H1 (cell line): ENCODE data around the gene IFT25. TPM values are rescaled to one million over a fixed set of nuclear protein-coding genes. Genes with fewer than 3 reads are reported as not detected.

Experiments used
- CTCF ChIA-PET: fragments of 300-600 bp; sonication (Branson Sonifier 250); formaldehyde crosslinking; loops from one replicate; lab custom pipeline; 2021; ENCODE audit not compliant: partially characterized antibody; lab: Charles Lee
- POLR2A ChIA-PET: fragments of 300-600 bp; sonication (Branson Sonifier 250); formaldehyde crosslinking; loops from one replicate; lab custom pipeline; 2021; ENCODE audit warnings: inconsistent platforms; ENCODE audit not compliant: partially characterized antibody; lab: Charles Lee
- DNase-seq, 2 experiments: peaks; one replicate each; pipeline versions ENCODE4 v3.0.0 to v3.0.0-alpha.2; 2010 to 2022; ENCODE audit warnings: low spot score in 2 of 2, low read depth in 1 of 2, mixed read lengths in 1 of 2
- FAIRE-seq: peaks from 2 replicates; lab custom pipeline; 2011; peaks lifted over from hg19 to GRCh38; lab: Jason Lieb, UNC
- H2AFZ ChIP-seq: 2 replicates; pipeline ENCODE4 v1.8.1; 2012; ENCODE audit warnings: low read length, inconsistent platforms
- H2AK5ac ChIP-seq: 2 replicates; pipeline ENCODE4 v1.6.1; 2013; ENCODE audit warnings: low read depth, low read length
- H2BK120ac ChIP-seq: replicated peaks from 2 replicates; pipeline ENCODE3; 2013; ENCODE audit warnings: low read depth, low read length, inconsistent platforms
- H2BK12ac ChIP-seq: 2 replicates; pipeline ENCODE4 v1.6.1; 2013; ENCODE audit warnings: low read depth, low read length
- H2BK15ac ChIP-seq: 2 replicates; pipeline ENCODE4 v1.6.1; 2013; ENCODE audit warnings: low read length
- H2BK20ac ChIP-seq: 2 replicates; pipeline ENCODE4 v1.6.1; 2013; ENCODE audit warnings: low read length
- H2BK5ac ChIP-seq: 2 replicates; pipeline ENCODE4 v1.6.1; 2013; ENCODE audit warnings: low read depth, low read length
- H3K14ac ChIP-seq: 2 replicates; pipeline ENCODE4 v1.6.1; 2013; ENCODE audit warnings: inconsistent platforms; ENCODE audit not compliant: insufficient read length
- H3K18ac ChIP-seq: 2 replicates; pipeline ENCODE4 v1.6.1; 2013; ENCODE audit warnings: low read length; ENCODE audit errors: extremely low read depth
- H3K23ac ChIP-seq: 2 replicates; pipeline ENCODE4 v1.6.1; 2013; ENCODE audit warnings: inconsistent platforms; ENCODE audit not compliant: insufficient read length
- H3K23me2 ChIP-seq: 2 replicates; pipeline ENCODE4 v1.6.1; 2013; ENCODE audit warnings: low read depth, low read length
- H3K27ac ChIP-seq: 2 replicates; pipeline ENCODE4 v1.6.1; 2011; ENCODE audit warnings: low read depth, low read length, inconsistent platforms
- H3K27me3 ChIP-seq, 4 experiments: replicated peaks in 1 of 4; 1 replicate in 1 of 4; 2 replicates in 3 of 4; pipeline versions ENCODE4 v1.6.1 to v1.8.1; 2011 to 2013; ENCODE audit warnings: low read length in 3 of 4, mild to moderate bottlenecking in 3 of 4, inconsistent platforms in 2 of 4, mixed read lengths in 2 of 4, moderate library complexity in 1 of 4; ENCODE audit not compliant: control insufficient read depth in 3 of 4, insufficient read depth in 3 of 4; ENCODE audit errors: extremely low read depth in 1 of 4
- H3K36me3 ChIP-seq, 4 experiments: 2 replicates each; pipeline versions ENCODE4 v1.6.1 to v1.8.1; 2011 to 2013; ENCODE audit warnings: mild to moderate bottlenecking in 4 of 4, low read length in 3 of 4, moderate library complexity in 2 of 4, control low read depth in 1 of 4, inconsistent platforms in 1 of 4; ENCODE audit not compliant: insufficient read depth in 4 of 4, control insufficient read depth in 2 of 4
- H3K4ac ChIP-seq: replicated peaks from 2 replicates; pipeline ENCODE3; 2013; ENCODE audit warnings: low read length, low read depth, mixed read lengths, inconsistent platforms; ENCODE audit not compliant: insufficient read length
- H3K4me1 ChIP-seq, 4 experiments: replicated peaks in 1 of 4; 1 replicate in 1 of 4; 2 replicates in 3 of 4; pipeline versions ENCODE4 v1.6.1 to v1.8.1; 2011 to 2013; ENCODE audit warnings: low read length in 3 of 4, inconsistent platforms in 2 of 4, mixed read lengths in 1 of 4; ENCODE audit not compliant: insufficient read depth in 4 of 4, control insufficient read depth in 3 of 4
- H3K4me2 ChIP-seq, 2 experiments: 2 replicates each; pipeline versions ENCODE4 v1.6.1 to v1.8.1; 2011 to 2013; ENCODE audit warnings: low read depth in 2 of 2, low read length in 2 of 2, control low read depth in 1 of 2, inconsistent platforms in 1 of 2, mild to moderate bottlenecking in 1 of 2; ENCODE audit not compliant: insufficient read depth in 1 of 2
- H3K4me3 ChIP-seq, 4 experiments: fragments of 200-600, 300-600 bp in 1 of 4; sonication (generic), shearing (Covaris generic), sonication (Bioruptor Twin) in 1 of 4; 2 replicates each; pipeline versions ENCODE4 v1.5.1 to v1.8.1; 2011 to 2016; ENCODE audit warnings: low read length in 4 of 4, low read depth in 3 of 4, control low read depth in 2 of 4, inconsistent platforms in 2 of 4, mild to moderate bottlenecking in 2 of 4, mixed read lengths in 1 of 4, moderate library complexity in 1 of 4; ENCODE audit not compliant: insufficient read depth in 2 of 4; ENCODE audit errors: extremely low read depth in 1 of 4
- H3K56ac ChIP-seq: replicated peaks from 2 replicates; pipeline ENCODE3; 2013; ENCODE audit warnings: low read depth, mild to moderate bottlenecking, mixed read lengths, low read length, inconsistent platforms; ENCODE audit not compliant: insufficient read length
- H3K79me1 ChIP-seq: 2 replicates; pipeline ENCODE4 v1.6.1; 2013; ENCODE audit warnings: low read depth, low read length, control low read depth
- H3K79me2 ChIP-seq, 2 experiments: 2 replicates each; pipeline versions ENCODE4 v1.6.1 to v1.8.1; 2012 to 2013; ENCODE audit warnings: low read length in 2 of 2, mild to moderate bottlenecking in 2 of 2, inconsistent platforms in 1 of 2; ENCODE audit not compliant: insufficient read depth in 2 of 2, control insufficient read depth in 1 of 2
- H3K9ac ChIP-seq, 4 experiments: replicated peaks in 1 of 4; 1 replicate in 1 of 4; 2 replicates in 3 of 4; pipeline versions ENCODE4 v1.6.1 to v1.8.1; 2011 to 2013; ENCODE audit warnings: low read depth in 3 of 4, low read length in 3 of 4, control low read depth in 2 of 4, mild to moderate bottlenecking in 2 of 4, moderate library complexity in 2 of 4, inconsistent platforms in 1 of 4; ENCODE audit errors: extremely low read depth in 1 of 4
- H3K9me3 ChIP-seq, 2 experiments: 2 replicates each; pipeline versions ENCODE4 v1.6.1 to v1.8.1; 2012 to 2013; ENCODE audit warnings: mild to moderate bottlenecking in 2 of 2, moderate library complexity in 2 of 2, control low read depth in 1 of 2, inconsistent platforms in 1 of 2, low read depth in 1 of 2, low read length in 1 of 2, mixed read lengths in 1 of 2; ENCODE audit not compliant: insufficient read depth in 2 of 2
- H4K20me1 ChIP-seq, 2 experiments: replicated peaks in 1 of 2; 2 replicates each; pipeline versions ENCODE3 to v1.8.1; 2011 to 2013; ENCODE audit warnings: inconsistent platforms in 2 of 2, low read length in 2 of 2, mild to moderate bottlenecking in 1 of 2; ENCODE audit not compliant: insufficient read depth in 2 of 2, control insufficient read depth in 1 of 2
- H4K5ac ChIP-seq: 2 replicates; pipeline ENCODE4 v1.6.1; 2013; ENCODE audit warnings: low read length, low read depth, mixed read lengths, inconsistent platforms; ENCODE audit not compliant: insufficient read length
- H4K8ac ChIP-seq: 2 replicates; pipeline ENCODE4 v1.8.0; 2013; ENCODE audit warnings: mild to moderate bottlenecking, moderate library complexity, low read length, inconsistent platforms; ENCODE audit not compliant: insufficient read depth; ENCODE audit errors: extremely low read depth
- H4K91ac ChIP-seq: replicated peaks from 2 replicates; pipeline ENCODE3; 2013; ENCODE audit warnings: low read length, mixed read lengths, inconsistent platforms; ENCODE audit not compliant: insufficient read length
- BACH1 ChIP-seq: IDR thresholded peaks from 2 replicates; pipeline ENCODE4 v1.6.1; 2012; ENCODE audit warnings: low read length, improper control_type of control experiment
- BCL11A ChIP-seq, 2 experiments: IDR thresholded peaks; one replicate each; pipeline ENCODE4 v1.6.1; 2011; ENCODE audit warnings: low read depth in 2 of 2, low read length in 2 of 2, mild to moderate bottlenecking in 2 of 2
- EZH2 ChIP-seq: fragments of 200-600 bp; sonication (generic); IDR thresholded peaks from 2 replicates; pipeline ENCODE4 v1.7.1; 2012; ENCODE audit warnings: low read depth, mild to moderate bottlenecking, moderate library complexity, low read length, inconsistent platforms; ENCODE audit not compliant: severe bottlenecking
- HDAC2 ChIP-seq, 2 experiments: fragments of 300-600 bp in 1 of 2; sonication (generic) in 1 of 2; IDR thresholded peaks; 2 replicates each; pipeline ENCODE4 v1.6.1; 2011 to 2012; ENCODE audit warnings: low read depth in 2 of 2, low read length in 2 of 2, mild to moderate bottlenecking in 2 of 2, moderate library complexity in 2 of 2, borderline replicate concordance in 1 of 2, inconsistent platforms in 1 of 2
- MAX ChIP-seq: IDR thresholded peaks from 2 replicates; pipeline ENCODE4 v1.6.1; 2012; ENCODE audit warnings: inconsistent platforms
- NANOG ChIP-seq: IDR thresholded peaks from 2 replicates; pipeline ENCODE4 v1.6.1; 2011; ENCODE audit warnings: low read length, low read depth, mild to moderate bottlenecking, inconsistent platforms; ENCODE audit not compliant: insufficient read depth, poor library complexity, severe bottlenecking
- POLR2AphosphoS5 ChIP-seq: IDR thresholded peaks from 2 replicates; pipeline ENCODE4 v1.6.1; 2011; ENCODE audit warnings: low read depth, low read length
- RFX5 ChIP-seq: IDR thresholded peaks from 2 replicates; pipeline ENCODE4 v1.6.1; 2011; ENCODE audit warnings: low read depth, low read length, improper control_type of control experiment, borderline replicate concordance
- RNF2 ChIP-seq: fragments of 200-900, 300-1000 bp; sonication (generic); IDR thresholded peaks from 2 replicates; pipeline ENCODE4 v1.7.1; 2016; ENCODE audit warnings: borderline replicate concordance, low read depth, mild to moderate bottlenecking, antibody characterized with exemption, low read length; ENCODE audit not compliant: poor library complexity, severe bottlenecking; ENCODE audit errors: missing control alignments
- SIX5 ChIP-seq: IDR thresholded peaks from 2 replicates; pipeline ENCODE4 v1.6.1; 2011; ENCODE audit warnings: mild to moderate bottlenecking, low read depth, low read length
- SUZ12 ChIP-seq: fragments of 200-600 bp; sonication (generic); IDR thresholded peaks from 2 replicates; pipeline ENCODE4 v1.6.1; 2012; ENCODE audit warnings: mild to moderate bottlenecking, inconsistent platforms, low read length, moderate library complexity, mixed read lengths
- TBP ChIP-seq: IDR thresholded peaks from 2 replicates; pipeline ENCODE4 v1.6.1; 2011; ENCODE audit warnings: low read depth, low read length, improper control_type of control experiment
- TEAD4 ChIP-seq: IDR thresholded peaks from 2 replicates; pipeline ENCODE4 v1.6.1; 2012; ENCODE audit warnings: low read depth, low read length, inconsistent platforms, mixed read lengths
- WGBS, 2 experiments: shearing (Covaris generic) in 1 of 2; methylation state at CpG; one replicate each; pipeline versions ENCODE4 v1.1.6 to v1.1.7; 2013 to 2015; ENCODE audit warnings: low lambda C conversion rate in 2 of 2, mixed read lengths in 2 of 2, inconsistent platforms in 1 of 2, low coverage in 1 of 2, missing lambda C conversion rate in 1 of 2; ENCODE audit not compliant: insufficient replicate concordance in 2 of 2, insufficient coverage in 1 of 2, insufficient read length in 1 of 2; ENCODE audit errors: extremely low coverage in 1 of 2, missing lambda C conversion rate in 1 of 2; 5-methylcytosine and 5-hydroxymethylcytosine counted together
- polyA plus RNA-seq, 7 experiments: library from polyadenylated mRNA; depleted of rRNA in 3 of 7; stranded (reverse) in 5 of 7; unstranded in 2 of 7; fragments of >200 nt in 5 of 7; fragments of 200-250 nt in 2 of 7; gene quantifications; 1 replicate in 5 of 7; 2 replicates in 1 of 7; 4 replicates in 1 of 7; pipeline versions ENCODE4 v1.2.1 to v1.2.3, GENCODE V29; 2011 to 2013; ENCODE audit warnings: missing spikeins in 2 of 7, mixed read lengths in 2 of 7
- total RNA-seq: library from RNA; stranded (reverse); fragmentation: NEBNext Ultra II Directional; extraction: Animal tissue kit (Norgen Biotek cat#: 25700); gene quantifications from 2 replicates; pipeline ENCODE4 v1.2.1, GENCODE V29; 2021

The IFT25 gene
- total and polyA plus RNA-seq, 2 of the 8 experiments (the other 6 are each of a cell fraction or from before 2014, with no cell fraction given), result 15.0 to 36.3 TPM

- H3K27me3 ChIP-seq, result no peaks in the 10 kb centered on the region
- H2BK15ac ChIP-seq, result no peak overlapping the region
- no peaks in the 10 kb centered on the region for H3K79me2 ChIP-seq
- DNase-seq (no peak), FAIRE-seq (no peak)
- H3K23ac ChIP-seq, result no peak overlapping the region
- no peak overlapping the region for H4K5ac ChIP-seq
- H3K4me2 ChIP-seq, result no peak overlapping the region
- no peak overlapping the region for H2BK20ac ChIP-seq
- H2BK12ac ChIP-seq, result no peak overlapping the region
- H3K4me3 ChIP-seq, result no peak overlapping the region
- H4K20me1 ChIP-seq, result peaks cover 0 to 2% of the 10 kb centered on the region in 2 experiments
- H3K9me3 ChIP-seq, result no peaks in the 10 kb centered on the region
- no peak overlapping the region for H3K4ac ChIP-seq
- no peak overlapping the region for H2AFZ ChIP-seq
- no peak overlapping the region for H3K9ac ChIP-seq
- H4K8ac ChIP-seq, result no peak overlapping the region; the same call in 1 of the 2 replicates
- H3K27ac ChIP-seq, result no peak overlapping the region
- no peak overlapping the region for H3K18ac ChIP-seq
- H3K4me1 ChIP-seq, result peaks cover 0 to under 1% (median 0%) of the 10 kb centered on the region in 4 experiments; a peak in 3 of 7 replicates
- H3K56ac ChIP-seq, result no peak overlapping the region
- H3K14ac ChIP-seq, result no peak overlapping the region
- 95% methylated on average over 4 of the region's 4 CpGs; no CpG with 5 or more reads in 1 of the 2 experiments for WGBS, 2 experiments
- peaks cover 21 to 56% (median 32%) of the 10 kb centered on the region in 4 experiments for H3K36me3 ChIP-seq
- H2BK5ac ChIP-seq, result no peak overlapping the region
- H2AK5ac ChIP-seq, result no peak overlapping the region
- H3K23me2 ChIP-seq, result no peaks in the 10 kb centered on the region
- H2BK120ac ChIP-seq, result no peak overlapping the region
- H3K79me1 ChIP-seq, result no peaks in the 10 kb centered on the region; the same call in 1 of the 2 replicates
- POLR2A ChIA-PET, result interaction anchor here (1.4 kb wide), 1 partner anchor 106 kb away, joined by 3 read pairs; no protein-coding TSS in a partner anchor
- no peak overlapping the region for H4K91ac ChIP-seq
- CTCF ChIA-PET, result interaction anchor here (1.0 to 7.2 kb wide), 4 partner anchors 13 to 112 kb away, joined by 3 to 114 read pairs (median 44); no protein-coding TSS in a partner anchor
- TF ChIP-seq MAX (no peak), BCL11A (IDR thresholded peaks at IDR 0.05; ENCODE audit: low read depth in 2 of 2, low read length in 2 of 2) (no peak), TEAD4 (no peak), SIX5 (no peak), BACH1 (no peak), RFX5 (no peak), SUZ12 (no peak), POLR2AphosphoS5 (no peak), TBP (no peak), RNF2 (no peak), NANOG (no peak), HDAC2 (IDR thresholded peaks at IDR 0.05; ENCODE audit: borderline replicate concordance in 1 of 2, low read depth in 2 of 2, low read length in 2 of 2) (no peak), EZH2 (no peak)
Observed at GRCh38 chr1:53962395-53962794, 16.9 kb upstream of the IFT25 start.
